ELF-1 (cell line): ENCODE measurements around the gene NSUN2.
"Not testable (repeated sequence)": the region's sequence is repeated elsewhere in the genome, so short reads cannot be mapped to it uniquely, and the experiment has no call there.

Experiments
- DNase-seq: peaks from one replicate; pipeline ENCODE4 v3.0.0-alpha.2; 2016; ENCODE audit warnings: low read depth, low spot score

NSUN2 gene

GRCh38 chr5:6583049-6583880 lies 49.6 kb downstream of the NSUN2 start:
- DNase-seq: no peak

GRCh38 chr5:6582507-6583048 lies 50.3 kb downstream of the NSUN2 start:
- no peak for DNase-seq

GRCh38 chr5:6581559-6582426 lies 51.1 kb downstream of the NSUN2 start:
- DNase-seq: no peak

GRCh38 chr5:6581090-6581489 lies 51.8 kb downstream of the NSUN2 start:
- no peak for DNase-seq

- no peak for DNase-seq
These were observed 53.3 kb downstream of the NSUN2 start for GRCh38 chr5:6579535-6579934.

DNA sequence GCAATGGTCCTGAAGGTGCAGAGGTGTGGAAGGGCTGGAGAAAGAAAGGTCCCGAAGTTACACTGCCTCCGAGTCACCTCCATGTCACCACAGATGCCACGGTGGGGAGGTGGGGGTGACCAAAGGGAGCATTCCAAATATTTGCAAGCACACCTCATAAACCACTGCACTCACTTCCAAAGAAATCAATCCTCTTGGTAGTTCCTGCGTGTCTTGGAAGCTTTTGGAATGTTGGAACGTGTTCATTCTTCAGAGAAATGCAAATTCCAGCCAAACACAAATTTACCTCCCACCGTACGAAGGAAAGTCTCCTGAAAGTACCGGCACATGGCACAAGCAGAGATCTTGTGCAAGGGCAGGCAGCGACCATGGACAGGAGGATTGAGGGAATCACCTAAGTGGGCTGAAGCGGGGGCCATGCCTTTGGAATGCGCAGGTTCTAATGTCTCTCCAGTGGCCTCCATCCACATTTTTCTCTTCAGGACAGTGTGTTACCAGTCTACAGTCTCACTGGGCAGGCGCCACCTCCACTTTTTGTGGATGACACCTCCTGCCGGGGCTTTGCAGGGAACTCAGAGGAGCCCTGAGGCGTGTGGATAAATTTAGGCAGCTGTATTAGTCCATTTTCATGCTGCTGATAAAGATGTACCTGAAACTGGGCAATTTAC lies 54.0 kb downstream of the NSUN2 start:
- DNase-seq: no peak

DNA sequence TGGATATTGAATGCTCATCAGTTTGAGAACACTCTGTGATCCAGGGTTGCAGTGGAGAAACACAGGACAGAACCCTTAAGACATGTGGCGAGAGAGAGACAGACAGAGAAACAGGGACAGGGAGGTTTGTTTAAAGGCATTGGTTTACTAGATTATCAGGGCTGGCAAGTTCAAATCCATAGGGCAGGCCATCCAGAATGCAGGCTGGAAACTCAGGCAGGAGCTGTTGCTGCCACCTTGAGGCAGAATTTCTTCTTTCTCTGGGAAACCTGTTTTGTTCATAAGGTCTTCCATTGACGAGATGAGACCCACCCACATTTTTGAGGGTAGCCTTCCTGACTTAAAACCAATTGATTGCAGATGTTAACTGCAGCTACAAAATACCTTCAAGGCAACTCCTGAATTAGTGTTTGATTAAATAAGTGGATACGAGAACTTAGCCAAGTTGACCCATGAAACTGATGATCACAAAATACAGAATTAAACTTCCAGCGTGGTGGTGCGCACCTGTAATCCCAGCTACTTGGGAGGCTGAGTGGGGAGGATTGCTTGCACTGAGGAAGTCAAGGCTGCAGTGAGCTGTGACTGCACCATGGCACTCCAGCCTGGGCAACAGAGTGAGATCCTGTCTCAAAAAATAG lies 55.9 kb downstream of the NSUN2 start:
- peak; percentile 36 for DNase-seq

GRCh38 chr5:6574537-6575245 lies 58.2 kb downstream of the NSUN2 start:
- DNase-seq: no peak

- DNase-seq: no peak
These were observed 58.7 kb downstream of the NSUN2 start for GRCh38 chr5:6574111-6574510.

- DNase-seq: no peak
These were observed 59.2 kb downstream of the NSUN2 start for GRCh38 chr5:6573651-6574101.

- no peak for DNase-seq
These were observed 59.9 kb downstream of the NSUN2 start for GRCh38 chr5:6572825-6573380.

GRCh38 chr5:6572086-6572824 lies 60.6 kb downstream of the NSUN2 start:
- DNase-seq: no peak

DNA sequence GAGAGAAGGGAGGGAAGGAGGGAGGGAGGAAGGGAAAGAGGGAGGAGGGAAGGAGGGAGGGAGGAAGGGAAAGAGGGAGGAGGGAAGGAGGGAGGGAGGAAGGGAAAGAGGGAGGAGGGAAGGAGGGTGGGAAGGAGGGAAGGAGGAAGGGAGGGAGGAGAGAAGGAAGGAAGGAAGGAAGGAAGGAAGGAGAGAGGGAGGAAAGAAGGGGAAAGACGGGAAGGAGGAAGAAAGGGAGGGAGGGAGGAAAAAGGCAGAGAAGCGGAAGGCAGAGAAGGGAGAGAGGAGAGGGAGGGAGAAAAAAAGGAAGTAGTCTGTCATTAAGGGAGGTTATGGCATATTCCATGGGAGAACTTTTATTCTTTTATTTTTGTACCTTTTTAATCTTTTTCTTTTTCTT lies 61.2 kb downstream of the NSUN2 start:
- not testable (repeated sequence) for DNase-seq

- no peak for DNase-seq
These were observed 62.3 kb downstream of the NSUN2 start for GRCh38 chr5:6570530-6570929.

DNA sequence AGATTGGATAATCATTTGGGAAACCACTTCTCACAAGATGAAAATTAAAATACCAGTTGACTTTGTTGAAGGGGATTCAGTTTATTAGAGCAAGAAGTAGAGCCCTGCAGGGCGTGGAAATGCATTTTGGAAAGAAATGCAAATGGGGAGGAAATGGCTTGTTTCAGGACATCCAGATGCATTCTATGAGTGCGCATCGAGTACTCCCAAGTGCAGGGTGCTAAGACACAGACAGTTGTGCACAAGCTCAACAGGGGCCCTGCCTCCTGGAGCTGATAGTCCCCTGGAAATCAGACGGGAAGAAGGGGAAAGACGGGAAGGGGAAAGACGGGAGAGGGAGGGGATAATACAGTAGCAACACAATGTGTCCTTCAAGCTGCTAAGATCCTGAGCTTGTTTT lies 64.0 kb downstream of the NSUN2 start:
- DNase-seq: no peak

GRCh38 chr5:6568383-6568782 lies 64.5 kb downstream of the NSUN2 start:
- no peak for DNase-seq

- no peak for DNase-seq
These were observed 65.0 kb downstream of the NSUN2 start for GRCh38 chr5:6567835-6568234.

- no peak for DNase-seq
These were observed 65.8 kb downstream of the NSUN2 start for GRCh38 chr5:6567068-6567467.

DNA sequence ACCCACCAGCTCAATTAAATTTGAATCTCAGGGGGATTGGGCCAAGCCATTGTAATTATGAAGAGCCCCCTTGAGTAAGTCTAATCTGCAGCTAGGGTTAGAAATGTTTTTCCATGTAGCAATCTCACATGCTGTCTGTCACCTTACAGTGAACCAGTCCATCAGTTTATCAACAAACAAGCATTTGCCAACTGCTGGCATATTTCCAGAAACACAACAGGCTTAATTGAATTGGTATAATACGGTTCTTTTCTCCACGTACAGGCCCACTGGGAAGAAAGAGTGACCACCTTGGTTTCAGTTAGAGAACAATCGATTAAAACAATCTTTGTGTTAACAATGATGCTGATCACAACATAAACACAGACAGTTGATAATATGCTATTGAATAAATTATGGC lies 67.4 kb downstream of the NSUN2 start:
- no peak for DNase-seq
